ENCODE data around the gene CAPNS1. TPM values are rescaled to one million over a fixed set of nuclear protein-coding genes. Genes with fewer than 3 reads are reported as not detected.

Gene CAPNS1
- total RNA-seq, 4 donors from 2014 or later: 222 to 304 (median 248) TPM

DNA sequence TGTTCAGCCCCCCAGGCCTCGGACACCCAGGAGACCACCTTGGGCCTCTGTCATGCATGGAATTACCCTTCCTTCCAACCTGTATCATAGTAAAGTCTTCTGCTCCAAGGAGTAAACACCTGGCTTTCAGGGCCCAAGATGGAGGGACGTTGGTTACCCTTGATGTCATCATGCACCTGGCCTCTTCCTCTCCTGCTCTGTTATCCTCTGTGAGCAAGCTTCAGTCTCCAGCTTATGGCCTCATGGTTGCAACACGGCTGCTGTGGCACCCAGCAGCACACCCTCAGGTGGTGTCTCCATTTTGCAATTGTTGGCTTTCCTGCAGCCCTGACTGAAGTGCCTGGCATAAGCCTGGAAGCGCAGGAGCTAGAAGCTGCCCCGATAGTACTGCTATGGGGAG, 32.9 kb upstream of the CAPNS1 start:
- Histone ChIP-seq H3K36me3 (no peaks in the 10 kb centered on the region), H3K27me3 (no peaks in the 10 kb centered on the region)
- in situ Hi-C loops (cut with MboI; ENCODE audit: low pct_ligation_motif_present in 1 of 4, low pct_unique_long_range_greater_than_20kb in 1 of 4, low sequenced_read_pairs in 3 of 4): no loop called here

DNA sequence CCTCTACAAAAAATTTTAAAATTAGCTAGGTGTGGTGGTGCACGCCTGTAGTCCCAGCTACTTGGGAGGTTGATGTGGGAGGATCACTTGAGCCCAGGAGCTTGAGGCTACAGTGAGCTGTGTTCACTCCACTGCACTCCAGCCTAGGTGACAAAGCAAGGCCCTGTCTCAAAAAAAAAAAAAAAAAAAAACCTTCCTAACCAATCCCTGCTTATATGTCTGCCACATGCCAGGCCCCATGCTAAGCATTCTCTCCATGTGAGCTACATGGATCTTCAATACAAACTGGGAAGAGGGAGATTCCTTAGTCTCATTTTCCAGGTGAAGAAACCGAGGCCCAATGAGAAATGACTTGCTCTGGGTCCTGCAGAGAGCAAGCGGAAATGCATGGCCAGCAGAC, 31.2 kb upstream of the CAPNS1 start:
- in situ Hi-C loops (cut with MboI; ENCODE audit: low pct_ligation_motif_present in 1 of 4, low pct_unique_long_range_greater_than_20kb in 1 of 4, low sequenced_read_pairs in 3 of 4) (no loop called here), intact Hi-C loops (cut with DNase I; ENCODE audit: low total_unique reads) (no loop called here)
- TF ChIP-seq EP300 (IDR thresholded peaks at IDR 0.05; ENCODE audit: low read depth) (no peak), POLR2A (IDR thresholded peaks at IDR 0.05) (no peak), POLR2AphosphoS5 (IDR thresholded peaks at IDR 0.05) (no peak)
- TF ChIP-seq, protein P1, sequence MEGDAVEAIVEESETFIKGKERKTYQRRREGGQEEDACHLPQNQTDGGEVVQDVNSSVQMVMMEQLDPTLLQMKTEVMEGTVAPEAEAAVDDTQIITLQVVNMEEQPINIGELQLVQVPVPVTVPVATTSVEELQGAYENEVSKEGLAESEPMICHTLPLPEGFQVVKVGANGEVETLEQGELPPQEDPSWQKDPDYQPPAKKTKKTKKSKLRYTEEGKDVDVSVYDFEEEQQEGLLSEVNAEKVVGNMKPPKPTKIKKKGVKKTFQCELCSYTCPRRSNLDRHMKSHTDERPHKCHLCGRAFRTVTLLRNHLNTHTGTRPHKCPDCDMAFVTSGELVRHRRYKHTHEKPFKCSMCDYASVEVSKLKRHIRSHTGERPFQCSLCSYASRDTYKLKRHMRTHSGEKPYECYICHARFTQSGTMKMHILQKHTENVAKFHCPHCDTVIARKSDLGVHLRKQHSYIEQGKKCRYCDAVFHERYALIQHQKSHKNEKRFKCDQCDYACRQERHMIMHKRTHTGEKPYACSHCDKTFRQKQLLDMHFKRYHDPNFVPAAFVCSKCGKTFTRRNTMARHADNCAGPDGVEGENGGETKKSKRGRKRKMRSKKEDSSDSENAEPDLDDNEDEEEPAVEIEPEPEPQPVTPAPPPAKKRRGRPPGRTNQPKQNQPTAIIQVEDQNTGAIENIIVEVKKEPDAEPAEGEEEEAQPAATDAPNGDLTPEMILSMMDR (IDR thresholded peaks at IDR 0.05): no peak
- no peak overlapping the region for H3K4me3 ChIP-seq
- no peaks in the 10 kb centered on the region for H3K36me3 ChIP-seq
- no peak for DNase-seq
- peaks cover 2 to 4% (median 3%) of the 10 kb centered on the region in 4 donors for H3K4me1 ChIP-seq
- 88 to 100% methylated on average over 1 to 3 of the region's 3 CpGs for WGBS, 2 donors (ENCODE audit: low coverage in 1 of 2)
- H3K27me3 ChIP-seq: no peaks in the 10 kb centered on the region
- H3K9me3 ChIP-seq: no peaks in the 10 kb centered on the region
- H3K27ac ChIP-seq: no peak overlapping the region

More for the DNA sequence above, 32.9 kb upstream of the CAPNS1 start:
- no peak for DNase-seq
- Histone ChIP-seq H3K4me1 (no peaks in the 10 kb centered on the region), H3K27ac (no peak overlapping the region), H3K9me3 (no peaks in the 10 kb centered on the region), H3K4me3 (no peak overlapping the region)
- TF ChIP-seq POLR2AphosphoS5 (IDR thresholded peaks at IDR 0.05): no peak
- no peak for TF ChIP-seq EP300 (IDR thresholded peaks at IDR 0.05; ENCODE audit: low read depth)
- TF ChIP-seq POLR2A (IDR thresholded peaks at IDR 0.05): no peak
- TF ChIP-seq, protein P1 (IDR thresholded peaks at IDR 0.05): no peak
- intact Hi-C loops (cut with DNase I; ENCODE audit: low total_unique reads): no loop called here
- 96% methylated on average over 5 of the region's 5 CpGs; no CpG with 5 or more reads in 1 of the 2 donors for WGBS, 2 donors (ENCODE audit: low coverage in 1 of 2)

DNA sequence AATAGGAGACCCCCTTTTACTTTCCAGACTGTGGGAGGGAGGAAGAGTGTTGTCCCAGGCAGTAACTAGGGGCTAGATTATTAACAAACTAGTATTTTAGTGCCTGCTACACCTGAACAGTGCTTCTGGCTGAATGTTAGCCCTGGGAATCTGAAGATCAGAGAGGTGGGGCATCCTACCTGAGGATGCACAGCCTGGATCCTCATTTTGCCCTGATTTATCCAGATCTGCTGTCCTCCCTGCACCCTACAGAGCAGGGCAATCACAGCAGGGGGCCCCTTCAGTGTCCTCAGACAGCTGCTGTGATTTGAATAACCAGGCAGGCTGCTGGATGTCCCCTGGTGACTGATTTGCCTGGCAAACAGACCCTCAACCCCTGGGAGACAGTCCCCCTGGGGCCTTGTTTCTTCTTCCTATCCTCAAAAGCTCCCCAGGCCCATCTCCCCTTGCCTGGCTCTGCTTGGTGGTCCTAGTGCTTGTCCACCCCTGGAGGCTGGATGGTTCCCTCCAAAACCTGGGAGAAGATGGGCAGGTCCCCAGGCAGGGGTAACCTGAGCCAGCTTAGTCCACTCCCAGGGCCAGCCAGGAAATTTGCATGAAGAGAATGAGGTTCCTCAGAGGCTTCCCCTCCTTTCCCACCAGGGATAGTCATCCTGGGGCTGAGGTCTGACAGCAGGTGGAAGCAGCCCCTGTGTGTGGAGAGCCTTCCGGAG, 29.2 kb upstream of the CAPNS1 start, which contains the start of gene OVOL3:
TSS of gene OVOL3 (plus strand) at position 657 of the 713 bp plus-strand sequence. CDS start 60 bp downstream, outside the sequence.
- in situ Hi-C loops (cut with MboI; ENCODE audit: low pct_ligation_motif_present in 1 of 4, low pct_unique_long_range_greater_than_20kb in 1 of 4, low sequenced_read_pairs in 3 of 4) (no loop called here), intact Hi-C loops (cut with DNase I; ENCODE audit: low total_unique reads) (no loop called here)
- H3K27ac ChIP-seq: no peak within 1 kb of the TSS
- no peaks in the 10 kb centered on the region for H3K9me3 ChIP-seq
- H3K4me3 ChIP-seq: no peak within 1 kb of the TSS
- peaks cover 6 to 12% (median 8%) of the 10 kb centered on the region in 4 donors for H3K4me1 ChIP-seq
- no peak for DNase-seq
- H3K27me3 ChIP-seq: no peaks in the 10 kb centered on the region
- H3K36me3 ChIP-seq: no peaks in the 10 kb centered on the region
- 100% methylated on average over 1 of the region's 1 CpG; no CpG with 5 or more reads in 1 of the 2 donors for WGBS, 2 donors (ENCODE audit: low coverage in 1 of 2)
- TF ChIP-seq, protein P1 (IDR thresholded peaks at IDR 0.05): no peak
- TF ChIP-seq EP300 (IDR thresholded peaks at IDR 0.05; ENCODE audit: low read depth): no peak
- no peak for TF ChIP-seq POLR2AphosphoS5 (IDR thresholded peaks at IDR 0.05)
- TF ChIP-seq POLR2A (IDR thresholded peaks at IDR 0.05): no peak

DNA sequence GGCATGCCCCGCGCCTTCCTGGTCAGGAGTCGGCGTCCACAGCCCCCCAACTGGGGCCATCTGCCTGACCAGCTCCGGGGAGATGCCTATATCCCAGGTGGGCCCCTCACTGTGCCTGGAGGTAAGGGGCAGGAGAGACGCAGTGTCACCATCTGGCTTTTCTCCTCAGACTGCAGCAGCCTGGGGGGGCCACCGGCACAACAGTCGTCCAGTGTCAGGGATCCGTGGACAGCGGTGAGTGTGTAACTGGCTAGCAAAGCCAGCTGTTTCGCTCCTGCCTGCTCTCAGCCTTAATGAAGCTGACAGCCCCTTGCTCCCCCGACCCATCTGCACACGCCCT, 28.7 kb upstream of the CAPNS1 start:
- DNase-seq: no peak
- Histone ChIP-seq H3K27ac (no peak overlapping the region), H3K27me3 (no peaks in the 10 kb centered on the region), H3K36me3 (no peaks in the 10 kb centered on the region), H3K4me3 (no peak overlapping the region), H3K4me1 (peaks cover 9 to 16% (median 13%) of the 10 kb centered on the region in 4 donors), H3K9me3 (no peaks in the 10 kb centered on the region)
- TF ChIP-seq EP300 (IDR thresholded peaks at IDR 0.05; ENCODE audit: low read depth) (no peak), POLR2A (IDR thresholded peaks at IDR 0.05) (no peak), POLR2AphosphoS5 (IDR thresholded peaks at IDR 0.05) (no peak)
- TF ChIP-seq, protein P1 (IDR thresholded peaks at IDR 0.05): no peak
- 83% methylated on average over 13 of the region's 13 CpGs; no CpG with 5 or more reads in 1 of the 2 donors for WGBS, 2 donors (ENCODE audit: low coverage in 1 of 2)
- intact Hi-C loops (cut with DNase I; ENCODE audit: low total_unique reads) (no loop called here), in situ Hi-C loops (cut with MboI; ENCODE audit: low pct_ligation_motif_present in 1 of 4, low pct_unique_long_range_greater_than_20kb in 1 of 4, low sequenced_read_pairs in 3 of 4) (no loop called here)
